Fibroblast of villous mesenchyme (primary cell): ENCODE measurements around the gene LRFN2. TPM values are rescaled to one million over a fixed set of nuclear protein-coding genes. Genes with fewer than 3 reads are reported as not detected.

Experiments used
- DNase-seq: peaks from one replicate; pipeline ENCODE4 v3.0.0-alpha.2; 2010; ENCODE audit warnings: low read depth
- H3K4me3 ChIP-seq: 2 replicates; pipeline ENCODE4 v1.5.1; 2011; ENCODE audit warnings: low read depth, mild to moderate bottlenecking, low read length
- total RNA-seq: library from RNA; depleted of rRNA; stranded (reverse); fragments of >200 nt; gene quantifications from 2 replicates; pipeline ENCODE4 v1.2.3, GENCODE V29; 2012
- TF ChIP-seq, protein P1 (sequence below): IDR thresholded peaks from 2 replicates; pipeline ENCODE4 v1.5.1; 2012; ENCODE audit warnings: low read depth, mild to moderate bottlenecking, low read length; ENCODE audit not compliant: insufficient read depth

LRFN2 gene
- total RNA-seq, 1 donor, result not detected

DNA sequence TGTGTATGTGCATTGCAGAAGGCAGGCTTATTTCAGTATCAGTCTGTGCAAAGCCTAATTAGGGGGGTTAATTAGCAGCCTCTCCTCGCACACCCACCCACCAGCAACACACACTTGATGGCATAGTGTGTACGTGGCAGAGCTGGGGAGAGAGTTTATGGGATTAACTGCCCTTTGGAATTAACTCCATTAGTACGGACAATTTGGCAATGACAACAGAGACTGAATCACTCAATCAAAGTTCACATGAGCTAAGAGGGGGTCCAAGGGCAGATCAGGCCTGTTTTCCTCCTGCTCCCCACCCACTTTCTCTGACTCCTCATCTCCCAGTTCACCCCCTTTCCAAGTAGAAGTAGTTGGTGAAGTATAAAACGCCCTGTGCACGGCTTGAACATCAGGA lies 69.5 kb downstream of the LRFN2 start:
- DNase-seq, result no peak
- TF ChIP-seq, protein P1, sequence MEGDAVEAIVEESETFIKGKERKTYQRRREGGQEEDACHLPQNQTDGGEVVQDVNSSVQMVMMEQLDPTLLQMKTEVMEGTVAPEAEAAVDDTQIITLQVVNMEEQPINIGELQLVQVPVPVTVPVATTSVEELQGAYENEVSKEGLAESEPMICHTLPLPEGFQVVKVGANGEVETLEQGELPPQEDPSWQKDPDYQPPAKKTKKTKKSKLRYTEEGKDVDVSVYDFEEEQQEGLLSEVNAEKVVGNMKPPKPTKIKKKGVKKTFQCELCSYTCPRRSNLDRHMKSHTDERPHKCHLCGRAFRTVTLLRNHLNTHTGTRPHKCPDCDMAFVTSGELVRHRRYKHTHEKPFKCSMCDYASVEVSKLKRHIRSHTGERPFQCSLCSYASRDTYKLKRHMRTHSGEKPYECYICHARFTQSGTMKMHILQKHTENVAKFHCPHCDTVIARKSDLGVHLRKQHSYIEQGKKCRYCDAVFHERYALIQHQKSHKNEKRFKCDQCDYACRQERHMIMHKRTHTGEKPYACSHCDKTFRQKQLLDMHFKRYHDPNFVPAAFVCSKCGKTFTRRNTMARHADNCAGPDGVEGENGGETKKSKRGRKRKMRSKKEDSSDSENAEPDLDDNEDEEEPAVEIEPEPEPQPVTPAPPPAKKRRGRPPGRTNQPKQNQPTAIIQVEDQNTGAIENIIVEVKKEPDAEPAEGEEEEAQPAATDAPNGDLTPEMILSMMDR, result no peak
- no peak overlapping the region for H3K4me3 ChIP-seq

DNA sequence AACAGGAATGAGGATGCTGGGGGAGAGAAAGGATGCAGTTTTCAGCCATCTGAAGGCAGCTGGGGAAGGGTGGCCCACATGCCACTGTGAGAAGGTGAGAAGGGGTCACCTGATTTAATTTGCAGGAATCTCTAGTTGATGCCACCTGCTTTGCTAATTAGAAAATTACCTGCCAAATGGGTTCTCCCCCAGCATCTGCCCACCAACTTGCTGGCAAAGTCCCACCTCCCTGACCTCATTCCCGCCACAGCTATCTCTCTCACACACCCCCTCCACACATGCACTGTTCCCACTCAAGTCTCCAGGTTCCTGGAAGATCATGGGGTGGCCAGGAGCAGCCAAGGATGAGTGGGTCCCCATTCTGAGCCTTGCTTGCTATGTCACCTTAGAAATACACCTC lies 70.7 kb downstream of the LRFN2 start:
- TF ChIP-seq, protein P1, result no peak
- no peak overlapping the region for H3K4me3 ChIP-seq
- no peak for DNase-seq

DNA sequence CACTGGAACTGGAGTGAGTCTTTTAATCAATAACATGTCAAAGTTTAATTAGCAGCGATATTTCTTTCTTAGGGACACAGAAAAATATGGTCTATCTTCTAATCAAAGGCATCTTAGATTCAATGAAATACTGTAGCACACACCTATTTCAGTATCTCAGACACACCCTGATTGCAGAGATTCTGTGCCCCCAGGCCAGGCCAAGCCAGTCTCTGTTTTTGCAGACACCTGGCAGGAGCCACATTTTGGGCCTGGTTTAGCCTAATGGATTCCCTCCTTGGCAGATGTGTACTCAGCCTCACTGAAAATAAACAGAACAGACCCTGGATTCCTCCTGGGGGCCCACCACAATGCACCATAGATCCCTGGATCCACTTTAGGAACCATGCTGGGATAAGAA lies 74.8 kb downstream of the LRFN2 start:
- no peak for DNase-seq
- no peak overlapping the region for H3K4me3 ChIP-seq
- TF ChIP-seq, protein P1, result no peak

DNA sequence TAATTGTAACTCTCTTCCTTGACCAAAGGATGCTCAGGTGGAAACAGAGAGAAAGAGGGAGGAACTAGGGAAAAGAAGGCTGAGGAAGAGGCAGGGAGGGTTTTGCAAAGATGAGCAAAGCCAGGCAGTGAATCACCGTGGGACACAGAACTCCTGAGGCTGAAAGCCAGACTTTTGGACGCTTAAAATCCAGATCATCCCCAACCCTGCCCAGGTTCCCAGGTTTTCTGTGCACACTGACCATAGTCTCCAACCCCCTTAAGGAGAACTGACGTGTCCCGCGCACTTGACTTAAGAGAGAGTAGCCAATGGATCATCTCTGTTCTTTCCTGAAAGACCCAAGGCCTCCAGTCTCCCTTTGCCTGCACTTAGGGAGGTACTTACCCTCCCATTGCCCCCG lies 75.3 kb downstream of the LRFN2 start:
- DNase-seq, result no peak
- TF ChIP-seq, protein P1, result no peak
- no peak overlapping the region for H3K4me3 ChIP-seq

DNA sequence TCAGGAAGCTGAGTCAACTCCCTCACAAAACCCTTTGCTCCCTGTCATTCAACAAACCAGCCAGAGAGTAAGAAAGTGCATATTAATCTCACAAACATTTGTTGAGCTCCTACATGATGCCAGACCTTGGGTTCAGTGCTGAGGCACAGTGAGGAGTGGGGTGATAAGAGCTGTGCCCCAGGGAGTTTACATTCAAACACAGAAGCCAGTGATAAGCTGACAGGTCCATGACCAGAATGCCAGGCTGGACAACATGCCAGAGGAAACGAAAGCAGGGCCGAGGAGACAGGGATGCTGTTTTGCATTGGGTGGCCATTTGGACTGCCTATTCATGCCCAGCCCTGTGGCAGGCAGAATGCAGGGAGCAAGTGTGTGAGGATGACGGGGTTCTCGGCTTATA lies 76.7 kb downstream of the LRFN2 start:
- DNase-seq, result no peak
- no peak overlapping the region for H3K4me3 ChIP-seq
- TF ChIP-seq, protein P1, result no peak

DNA sequence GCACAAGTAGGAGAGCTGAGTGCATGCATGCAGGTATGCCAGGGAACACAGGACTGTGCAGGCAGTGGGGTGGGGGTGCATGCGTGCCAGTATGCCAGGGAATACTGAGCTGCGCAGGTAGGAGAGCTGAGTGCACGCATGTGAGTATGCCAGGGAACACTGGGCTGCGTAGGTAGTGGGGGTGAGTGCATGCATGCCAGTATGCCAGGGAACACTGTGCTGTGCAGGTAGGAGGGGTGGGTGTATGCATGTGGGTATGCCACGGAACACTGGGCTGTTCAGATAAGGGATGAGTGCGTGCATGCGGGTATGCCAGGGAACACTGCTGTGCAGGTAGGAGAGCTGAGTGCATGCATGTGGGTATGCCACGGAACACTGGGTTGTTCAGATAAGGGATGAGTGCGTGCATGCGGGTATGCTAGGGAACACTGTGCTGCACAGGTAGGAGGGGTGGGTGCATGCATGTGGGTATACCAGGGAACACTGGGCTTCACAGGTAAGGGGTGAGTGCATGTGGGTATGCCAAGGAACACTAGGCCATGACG lies 77.4 kb downstream of the LRFN2 start:
- TF ChIP-seq, protein P1, result no peak
- DNase-seq, result no peak
- no peak overlapping the region for H3K4me3 ChIP-seq

DNA sequence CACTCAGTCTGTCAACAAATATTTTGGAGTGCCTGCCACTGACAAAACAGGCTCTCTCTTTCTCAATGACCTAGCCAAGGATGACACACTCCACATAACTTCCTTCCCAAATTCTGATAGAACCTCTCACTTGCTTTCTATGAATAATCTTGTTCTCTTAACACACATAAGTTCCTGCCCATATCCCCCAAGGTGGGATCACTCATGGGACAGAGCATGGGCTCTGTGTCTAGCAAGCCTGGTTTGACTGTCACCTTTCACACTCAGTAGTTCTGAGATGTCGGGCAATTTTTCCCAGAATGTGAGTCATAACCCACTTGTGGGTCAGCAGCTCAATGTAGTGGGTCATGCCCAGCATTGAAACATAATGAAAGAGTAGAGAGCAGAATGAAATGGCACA lies 78.1 kb downstream of the LRFN2 start:
- no peak overlapping the region for H3K4me3 ChIP-seq
- TF ChIP-seq, protein P1, result no peak
- no peak for DNase-seq
